GM12878 (cell line): ENCODE results near the gene SRD5A1. TPM values are rescaled to one million over a fixed set of nuclear protein-coding genes. Genes with fewer than 3 reads are reported as not detected.

Experiments
- ATF2 ChIP-seq: IDR thresholded peaks from 2 replicates; pipeline ENCODE4 v1.6.1; 2012; ENCODE audit warnings: low read length, inconsistent platforms
- ATF3 ChIP-seq: IDR thresholded peaks from 2 replicates; pipeline ENCODE4 v1.6.1; 2011; ENCODE audit warnings: low read depth, mild to moderate bottlenecking, low read length, moderate library complexity, borderline replicate concordance; ENCODE audit errors: extremely low read depth
- BCL11A ChIP-seq: IDR thresholded peaks from 2 replicates; pipeline ENCODE4 v1.6.1; 2011; ENCODE audit warnings: low read depth, low read length
- GATAD2B ChIP-seq: fragments of 450-650 bp; conservative IDR thresholded peaks from 2 replicates; pipeline ENCODE4 v1.6.1; 2017; ENCODE audit warnings: low read depth, mild to moderate bottlenecking, moderate library complexity
- KLF5 ChIP-seq: fragments of 450-650 bp; IDR thresholded peaks from 2 replicates; pipeline ENCODE4 v1.6.1; 2014; ENCODE audit warnings: mild to moderate bottlenecking; ENCODE audit not compliant: partially characterized antibody
- NKRF ChIP-seq: fragments of 450-650 bp; conservative IDR thresholded peaks from 2 replicates; pipeline ENCODE4 v1.6.1; 2017; ENCODE audit warnings: mild to moderate bottlenecking, moderate library complexity
- PAX5 ChIP-seq: IDR thresholded peaks from 2 replicates; pipeline ENCODE4 v1.6.1; 2011; ENCODE audit warnings: low read depth, low read length, borderline replicate concordance
- POLR2A ChIP-seq: IDR thresholded peaks from 2 replicates; pipeline ENCODE4 v1.6.1; 2011; ENCODE audit warnings: low read depth, mild to moderate bottlenecking, low read length
- POLR2AphosphoS2 ChIP-seq: IDR thresholded peaks from 2 replicates; pipeline ENCODE4 v1.6.1; 2011; ENCODE audit warnings: low read depth, mild to moderate bottlenecking, low read length, improper control_type of control experiment, moderate library complexity
- POLR2AphosphoS5 ChIP-seq: IDR thresholded peaks from 2 replicates; pipeline ENCODE4 v1.6.1; 2011; ENCODE audit warnings: mild to moderate bottlenecking, low read length, inconsistent platforms
- RB1 ChIP-seq: fragments of 450-650 bp; formaldehyde crosslinking; IDR thresholded peaks from 2 replicates; pipeline ENCODE4 v1.6.1; 2017; ENCODE audit warnings: mild to moderate bottlenecking, borderline replicate concordance
- SMAD1 ChIP-seq: fragments of 450-650 bp; IDR thresholded peaks from 2 replicates; pipeline ENCODE4 v1.6.1; 2018; ENCODE audit warnings: mild to moderate bottlenecking, low read depth; ENCODE audit not compliant: partially characterized antibody
- SMC3 ChIP-seq: IDR thresholded peaks from 2 replicates; pipeline ENCODE4 v1.6.1; 2011; ENCODE audit warnings: low read length, improper control_type of control experiment, borderline replicate concordance
- TBL1XR1 ChIP-seq: IDR thresholded peaks from 2 replicates; pipeline ENCODE4 v1.6.1; 2012; ENCODE audit warnings: low read depth, low read length, improper control_type of control experiment
- TCF3 ChIP-seq: IDR thresholded peaks from 2 replicates; pipeline ENCODE4 v1.6.1; 2012; ENCODE audit warnings: low read depth, mild to moderate bottlenecking, low read length, borderline replicate concordance; ENCODE audit not compliant: insufficient read depth
- USF1 ChIP-seq: IDR thresholded peaks from 2 replicates; pipeline ENCODE4 v1.6.1; 2011; ENCODE audit warnings: borderline replicate concordance, low read depth, mild to moderate bottlenecking, moderate library complexity, mixed read lengths, low read length; ENCODE audit not compliant: insufficient read depth; ENCODE audit errors: extremely low read length
- ZNF687 ChIP-seq: fragments of 450-650 bp; IDR thresholded peaks from 2 replicates; pipeline ENCODE4 v1.6.1; 2017; ENCODE audit warnings: mild to moderate bottlenecking, moderate library complexity
- polyA plus RNA-seq, 11 experiments: library from polyadenylated mRNA; depleted of rRNA in 4 of 11; unstranded in 6 of 11; stranded (reverse) in 5 of 11; fragments of >200 nt; fragmentation: Nextera tagmentation in 4 of 11; fragmentation: Illumina TruSeq in 1 of 11; extraction: Ambion mirVana in 4 of 11; extraction: Trizol in 1 of 11; gene quantifications; 1 replicate in 1 of 11; 2 replicates in 10 of 11; pipeline versions ENCODE4 v1.2.1 to v1.2.3, GENCODE V29; 2011 to 2016; ENCODE audit warnings: inconsistent platforms in 2 of 11, missing spikeins in 2 of 11, low read depth in 1 of 11
- total RNA-seq, 4 experiments: library from RNA; depleted of rRNA in 3 of 4; stranded (reverse); fragments of >200 nt in 3 of 4; fragmentation: Illumina TruSeq in 1 of 4; extraction: Trizol in 1 of 4; gene quantifications; 2 replicates each; pipeline versions ENCODE4 v1.2.1 to v1.2.3, GENCODE V29; 2013 to 2021
- TF ChIP-seq, protein P1 (sequence below): IDR thresholded peaks from 2 replicates; pipeline ENCODE4 v1.6.1; 2012; ENCODE audit warnings: low read depth, low read length, improper control_type of control experiment

The SRD5A1 gene
- total and polyA plus RNA-seq, 10 of the 15 experiments (the other 5 are each of a cell fraction or from before 2014, with no cell fraction given), result 0.76 to 20.1 (median 12.3) TPM

- TF ChIP-seq ZNF687, result peak; percentile 76
- TF ChIP-seq BCL11A, result no peak
- TF ChIP-seq RB1, result peak; percentile 74; the same call in 1 of the 2 replicates
- peak; percentile 81 for TF ChIP-seq KLF5
- no peak for TF ChIP-seq ATF2
- TF ChIP-seq POLR2A, result peak; percentile 75
- 0 out of 2 replicates have a peak, but pooled peaks have one; percentile 17 for TF ChIP-seq TBL1XR1
- TF ChIP-seq PAX5, result peak; percentile 65; the same call in 1 of the 2 replicates
- peak; percentile 71; the same call in 1 of the 2 replicates for TF ChIP-seq POLR2AphosphoS2
- TF ChIP-seq ATF3, result no peak; the same call in 1 of the 2 replicates
- TF ChIP-seq SMC3, result no peak
- peak; percentile 61 for TF ChIP-seq POLR2AphosphoS5
- peak; percentile 67 for TF ChIP-seq USF1
- TF ChIP-seq NKRF, result peak; percentile 88
- TF ChIP-seq GATAD2B, result peak; percentile 87
- TF ChIP-seq, protein P1, sequence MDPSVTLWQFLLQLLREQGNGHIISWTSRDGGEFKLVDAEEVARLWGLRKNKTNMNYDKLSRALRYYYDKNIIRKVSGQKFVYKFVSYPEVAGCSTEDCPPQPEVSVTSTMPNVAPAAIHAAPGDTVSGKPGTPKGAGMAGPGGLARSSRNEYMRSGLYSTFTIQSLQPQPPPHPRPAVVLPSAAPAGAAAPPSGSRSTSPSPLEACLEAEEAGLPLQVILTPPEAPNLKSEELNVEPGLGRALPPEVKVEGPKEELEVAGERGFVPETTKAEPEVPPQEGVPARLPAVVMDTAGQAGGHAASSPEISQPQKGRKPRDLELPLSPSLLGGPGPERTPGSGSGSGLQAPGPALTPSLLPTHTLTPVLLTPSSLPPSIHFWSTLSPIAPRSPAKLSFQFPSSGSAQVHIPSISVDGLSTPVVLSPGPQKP, result no peak
- peak; percentile 46; the same call in 1 of the 2 replicates for TF ChIP-seq TCF3
- no peak for TF ChIP-seq SMAD1
These were observed 79.5 kb downstream of the SRD5A1 start (continued) for GRCh38 chr5:6712577-6713273.
